Panc1 (cell line): ENCODE results near the gene TIGD7. TPM values are rescaled to one million over a fixed set of nuclear protein-coding genes. Genes with fewer than 3 reads are reported as not detected.

Source experiments
- ATAC-seq: fragments of 200-7000 bp; cut with Tn5 transposase; 2 replicates; pipeline ENCODE4 v1.9.1; 2020; ENCODE audit warnings: mild to moderate bottlenecking, moderate library complexity
- BruUV-seq: library from RNA; stranded (reverse); fragments of 400-500 nt; replicated peaks from 2 replicates; lab custom pipeline; 2021; lab: Mats Ljungman, UMichigan
- CTCF ChIA-PET: fragments of 300-600 bp; sonication (Branson Sonifier 250); formaldehyde crosslinking; loops from one replicate; lab custom pipeline; 2022; ENCODE audit warnings: antibody characterized with exemption; lab: Charles Lee
- POLR2A ChIA-PET: fragments of 300-600 bp; sonication (Branson Sonifier 250); formaldehyde crosslinking; loops from one replicate; lab custom pipeline; 2022; ENCODE audit warnings: antibody characterized with exemption; lab: Charles Lee
- DNase-seq: peaks from one replicate; pipeline ENCODE4 v3.0.0-alpha.2; 2010; ENCODE audit warnings: low read depth, low spot score
- H3K27ac ChIP-seq: 2 replicates; pipeline ENCODE4 v1.5.1; 2011; ENCODE audit warnings: mild to moderate bottlenecking, low read length, inconsistent platforms
- H3K27me3 ChIP-seq: fragments of 200-500 bp; sonication (Bioruptor generic); 2 replicates; pipeline ENCODE4 v1.6.0; 2014; ENCODE audit warnings: low read length, inconsistent platforms; ENCODE audit not compliant: control insufficient read depth, insufficient read depth
- H3K36me3 ChIP-seq: fragments of 200-500 bp; sonication (Bioruptor generic); 2 replicates; pipeline ENCODE4 v1.5.1; 2014; ENCODE audit warnings: inconsistent platforms, mild to moderate bottlenecking, low read length, moderate library complexity; ENCODE audit not compliant: control insufficient read depth, insufficient read depth
- H3K4me1 ChIP-seq: 2 replicates; pipeline ENCODE4 v1.5.1; 2011; ENCODE audit warnings: inconsistent platforms, mild to moderate bottlenecking, low read length, moderate library complexity; ENCODE audit not compliant: control insufficient read depth, insufficient read depth
- H3K4me3 ChIP-seq, 2 experiments: 2 replicates each; pipeline ENCODE4 v1.5.1; 2011 to 2012; ENCODE audit warnings: low read depth in 2 of 2, low read length in 2 of 2, mild to moderate bottlenecking in 2 of 2, inconsistent platforms in 1 of 2, moderate library complexity in 1 of 2
- H3K9me3 ChIP-seq: fragments of 200-500 bp; sonication (Bioruptor generic); 2 replicates; pipeline ENCODE4 v1.5.1; 2014; ENCODE audit warnings: low read depth, mild to moderate bottlenecking, inconsistent platforms, low read length, moderate library complexity; ENCODE audit not compliant: control insufficient read depth, insufficient read depth
- POLR2AphosphoS5 ChIP-seq: IDR thresholded peaks from 2 replicates; pipeline ENCODE4 v1.6.1; 2012; ENCODE audit warnings: mild to moderate bottlenecking, low read depth, low read length, moderate library complexity
- SIN3A ChIP-seq: IDR thresholded peaks from 2 replicates; pipeline ENCODE4 v1.6.1; 2012; ENCODE audit warnings: low read depth, mild to moderate bottlenecking, low read length, moderate library complexity, borderline replicate concordance; ENCODE audit not compliant: insufficient read depth
- TCF7L2 ChIP-seq: IDR thresholded peaks from 2 replicates; pipeline ENCODE4 v1.6.1; 2011; ENCODE audit warnings: mild to moderate bottlenecking, low read depth, low read length, inconsistent platforms
- in situ Hi-C: cut with HindIII; loops from 2 replicates; pipeline ENCODE4 v1.10.0; 2016; ENCODE audit warnings: low sequenced_read_pairs, low pct_unique_long_range_greater_than_20kb
- intact Hi-C: fragments of 100-400 bp; cut with micrococcal nuclease; formaldehyde crosslinking; loops from one replicate; pipeline ENCODE4 v1.10.0; 2022; ENCODE audit not compliant: unreplicated experiment
- total RNA-seq: library from RNA; stranded (reverse); gene quantifications from one replicate; pipeline ENCODE4 v1.2.1, GENCODE V29; 2021; ENCODE audit not compliant: unreplicated experiment
- TF ChIP-seq, protein P1 (sequence below): fragments of 450-650 bp; IDR thresholded peaks from 2 replicates; pipeline ENCODE4 v1.5.1; 2017; ENCODE audit warnings: mild to moderate bottlenecking
- TF ChIP-seq, protein P2 (sequence below), 2 experiments: IDR thresholded peaks; 2 replicates each; pipeline ENCODE4 v1.6.1; 2011 to 2012; ENCODE audit warnings: low read depth in 2 of 2, control low read depth in 1 of 2, low read length in 1 of 2, mild to moderate bottlenecking in 1 of 2, moderate library complexity in 1 of 2; ENCODE audit not compliant: insufficient read depth in 1 of 2

Gene TIGD7
- total RNA-seq, 1 experiment from 2014 or later, result 4.5 TPM

DNA sequence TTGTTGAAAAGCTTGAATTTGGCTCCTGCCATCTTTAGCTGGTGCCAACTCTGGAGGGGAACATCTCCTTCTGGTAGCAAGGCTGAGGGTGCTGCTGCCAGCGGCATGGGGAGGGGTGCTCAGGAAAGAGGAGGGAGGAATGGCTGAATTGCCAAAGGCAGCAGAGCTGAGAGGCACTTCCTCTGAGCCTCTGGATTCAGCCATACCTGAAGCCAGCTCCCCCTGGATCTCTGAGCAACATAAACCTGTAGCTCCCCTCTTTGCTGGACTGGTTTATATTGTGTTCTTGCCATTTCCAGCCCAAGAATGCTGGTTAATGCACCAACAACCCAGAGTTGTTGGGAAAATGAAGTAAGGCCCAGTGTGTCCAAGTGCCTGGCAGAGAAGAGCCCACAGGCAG, 56.2 kb downstream of the TIGD7 start:
- intact Hi-C loops, result no loop called here
- Histone ChIP-seq H3K27me3 (no peaks in the 10 kb centered on the region), H3K4me1 (no peaks in the 10 kb centered on the region), H3K36me3 (no peaks in the 10 kb centered on the region), H3K9me3 (no peaks in the 10 kb centered on the region), H3K27ac (no peak overlapping the region), H3K4me3 (no peak overlapping the region)
- ATAC-seq (no peak), DNase-seq (no peak)
- BruUV-seq, result no TSS peak
- no peak for TF ChIP-seq TCF7L2
- TF ChIP-seq, protein P1, sequence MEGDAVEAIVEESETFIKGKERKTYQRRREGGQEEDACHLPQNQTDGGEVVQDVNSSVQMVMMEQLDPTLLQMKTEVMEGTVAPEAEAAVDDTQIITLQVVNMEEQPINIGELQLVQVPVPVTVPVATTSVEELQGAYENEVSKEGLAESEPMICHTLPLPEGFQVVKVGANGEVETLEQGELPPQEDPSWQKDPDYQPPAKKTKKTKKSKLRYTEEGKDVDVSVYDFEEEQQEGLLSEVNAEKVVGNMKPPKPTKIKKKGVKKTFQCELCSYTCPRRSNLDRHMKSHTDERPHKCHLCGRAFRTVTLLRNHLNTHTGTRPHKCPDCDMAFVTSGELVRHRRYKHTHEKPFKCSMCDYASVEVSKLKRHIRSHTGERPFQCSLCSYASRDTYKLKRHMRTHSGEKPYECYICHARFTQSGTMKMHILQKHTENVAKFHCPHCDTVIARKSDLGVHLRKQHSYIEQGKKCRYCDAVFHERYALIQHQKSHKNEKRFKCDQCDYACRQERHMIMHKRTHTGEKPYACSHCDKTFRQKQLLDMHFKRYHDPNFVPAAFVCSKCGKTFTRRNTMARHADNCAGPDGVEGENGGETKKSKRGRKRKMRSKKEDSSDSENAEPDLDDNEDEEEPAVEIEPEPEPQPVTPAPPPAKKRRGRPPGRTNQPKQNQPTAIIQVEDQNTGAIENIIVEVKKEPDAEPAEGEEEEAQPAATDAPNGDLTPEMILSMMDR, result no peak
- TF ChIP-seq SIN3A, result no peak
- no peak for TF ChIP-seq POLR2AphosphoS5
- TF ChIP-seq, protein P2, sequence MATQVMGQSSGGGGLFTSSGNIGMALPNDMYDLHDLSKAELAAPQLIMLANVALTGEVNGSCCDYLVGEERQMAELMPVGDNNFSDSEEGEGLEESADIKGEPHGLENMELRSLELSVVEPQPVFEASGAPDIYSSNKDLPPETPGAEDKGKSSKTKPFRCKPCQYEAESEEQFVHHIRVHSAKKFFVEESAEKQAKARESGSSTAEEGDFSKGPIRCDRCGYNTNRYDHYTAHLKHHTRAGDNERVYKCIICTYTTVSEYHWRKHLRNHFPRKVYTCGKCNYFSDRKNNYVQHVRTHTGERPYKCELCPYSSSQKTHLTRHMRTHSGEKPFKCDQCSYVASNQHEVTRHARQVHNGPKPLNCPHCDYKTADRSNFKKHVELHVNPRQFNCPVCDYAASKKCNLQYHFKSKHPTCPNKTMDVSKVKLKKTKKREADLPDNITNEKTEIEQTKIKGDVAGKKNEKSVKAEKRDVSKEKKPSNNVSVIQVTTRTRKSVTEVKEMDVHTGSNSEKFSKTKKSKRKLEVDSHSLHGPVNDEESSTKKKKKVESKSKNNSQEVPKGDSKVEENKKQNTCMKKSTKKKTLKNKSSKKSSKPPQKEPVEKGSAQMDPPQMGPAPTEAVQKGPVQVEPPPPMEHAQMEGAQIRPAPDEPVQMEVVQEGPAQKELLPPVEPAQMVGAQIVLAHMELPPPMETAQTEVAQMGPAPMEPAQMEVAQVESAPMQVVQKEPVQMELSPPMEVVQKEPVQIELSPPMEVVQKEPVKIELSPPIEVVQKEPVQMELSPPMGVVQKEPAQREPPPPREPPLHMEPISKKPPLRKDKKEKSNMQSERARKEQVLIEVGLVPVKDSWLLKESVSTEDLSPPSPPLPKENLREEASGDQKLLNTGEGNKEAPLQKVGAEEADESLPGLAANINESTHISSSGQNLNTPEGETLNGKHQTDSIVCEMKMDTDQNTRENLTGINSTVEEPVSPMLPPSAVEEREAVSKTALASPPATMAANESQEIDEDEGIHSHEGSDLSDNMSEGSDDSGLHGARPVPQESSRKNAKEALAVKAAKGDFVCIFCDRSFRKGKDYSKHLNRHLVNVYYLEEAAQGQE (IDR thresholded peaks at IDR 0.05; ENCODE audit: insufficient read depth in 1 of 2, low read depth in 2 of 2, low read length in 1 of 2), result no peak
- in situ Hi-C loops, result no loop called here
- POLR2A ChIA-PET, result interaction anchor here (0.6 to 0.9 kb wide), 2 partner anchors 10 to 16 kb away, joined by 3 read pairs; no protein-coding TSS in a partner anchor
- CTCF ChIA-PET, result interaction anchor here (0.6 kb wide), 1 partner anchor 29 kb away, joined by 9 read pairs; no protein-coding TSS in a partner anchor

Other genes with a start within 250 kb of the TIGD7 start
- gene IL32, start 239.8 kb downstream of the TIGD7 start, total RNA-seq, result 17.1 TPM
- 0.21 TPM for gene ZSCAN10, start 206.1 kb downstream of the TIGD7 start, total RNA-seq
- gene ZNF205, start 192.8 kb downstream of the TIGD7 start, total RNA-seq, result 18.3 TPM
- 12.3 TPM for gene ZNF213, start 170.4 kb downstream of the TIGD7 start, total RNA-seq
- gene OR1F1, start 117.2 kb downstream of the TIGD7 start, total RNA-seq, result 0.26 TPM
- 12.4 TPM for gene ZNF200, start 70.3 kb downstream of the TIGD7 start, total RNA-seq
- 0.46 TPM for gene MEFV, start 48.8 kb downstream of the TIGD7 start, total RNA-seq
- gene ZNF263, start 21.9 kb downstream of the TIGD7 start, total RNA-seq, result 53.5 TPM
- gene ZNF75A, start 67 bp upstream of the TIGD7 start, total RNA-seq, result 24.5 TPM
- not detected for gene OR2C1, start 50.5 kb upstream of the TIGD7 start, total RNA-seq
- 18.9 TPM for gene ZSCAN32, start 95.6 kb upstream of the TIGD7 start, total RNA-seq
- 14.4 TPM for gene ZNF174, start 95.8 kb upstream of the TIGD7 start, total RNA-seq
- gene ZNF597, start 138.1 kb upstream of the TIGD7 start, total RNA-seq, result 2.7 TPM
- 56.0 TPM for gene NAA60, start 138.2 kb upstream of the TIGD7 start, total RNA-seq
- gene C16orf90, start 190.1 kb upstream of the TIGD7 start, total RNA-seq, result not detected
- 14.5 TPM for gene CLUAP1, start 195.6 kb upstream of the TIGD7 start, total RNA-seq